Measurements from ENCODE around the gene KCTD18.

DNA sequence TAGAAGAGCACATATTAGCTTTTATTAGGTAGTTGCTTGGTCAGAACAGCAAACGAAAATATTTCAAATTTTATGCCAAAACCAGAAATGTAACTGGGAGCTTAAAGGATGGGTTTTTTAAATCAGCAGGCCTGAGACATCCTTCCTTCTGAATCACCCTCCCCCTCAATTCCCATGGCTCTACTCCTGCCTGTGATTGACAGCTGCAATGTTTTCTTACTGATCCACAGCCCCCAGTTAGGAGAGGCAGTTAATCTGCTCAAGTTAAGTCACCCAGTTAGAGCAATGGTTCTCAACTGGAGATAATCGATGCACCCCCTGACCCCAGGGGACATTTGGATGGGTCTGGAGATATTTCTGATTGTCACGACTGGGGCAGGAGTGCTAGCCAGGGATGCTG, 24.9 kb downstream of the KCTD18 start:
- TF ChIP-seq, protein P1, sequence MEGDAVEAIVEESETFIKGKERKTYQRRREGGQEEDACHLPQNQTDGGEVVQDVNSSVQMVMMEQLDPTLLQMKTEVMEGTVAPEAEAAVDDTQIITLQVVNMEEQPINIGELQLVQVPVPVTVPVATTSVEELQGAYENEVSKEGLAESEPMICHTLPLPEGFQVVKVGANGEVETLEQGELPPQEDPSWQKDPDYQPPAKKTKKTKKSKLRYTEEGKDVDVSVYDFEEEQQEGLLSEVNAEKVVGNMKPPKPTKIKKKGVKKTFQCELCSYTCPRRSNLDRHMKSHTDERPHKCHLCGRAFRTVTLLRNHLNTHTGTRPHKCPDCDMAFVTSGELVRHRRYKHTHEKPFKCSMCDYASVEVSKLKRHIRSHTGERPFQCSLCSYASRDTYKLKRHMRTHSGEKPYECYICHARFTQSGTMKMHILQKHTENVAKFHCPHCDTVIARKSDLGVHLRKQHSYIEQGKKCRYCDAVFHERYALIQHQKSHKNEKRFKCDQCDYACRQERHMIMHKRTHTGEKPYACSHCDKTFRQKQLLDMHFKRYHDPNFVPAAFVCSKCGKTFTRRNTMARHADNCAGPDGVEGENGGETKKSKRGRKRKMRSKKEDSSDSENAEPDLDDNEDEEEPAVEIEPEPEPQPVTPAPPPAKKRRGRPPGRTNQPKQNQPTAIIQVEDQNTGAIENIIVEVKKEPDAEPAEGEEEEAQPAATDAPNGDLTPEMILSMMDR (IDR thresholded peaks at IDR 0.05), result no peak
- TF ChIP-seq POLR2A (IDR thresholded peaks at IDR 0.05; ENCODE audit: low read depth), result no peak

Measured in esophagus muscularis mucosa (tissue), 3 donors.